Measurements from ENCODE around the gene GARIN3. TPM values are rescaled to one million over a fixed set of nuclear protein-coding genes. Genes with fewer than 3 reads are reported as not detected.

GARIN3 gene
- total and polyA plus RNA-seq, 2 donors (not counting 1 experiment from before 2014, with no cell fraction given) = not detected

- no peak for ATAC-seq (ENCODE audit: low read depth)
- Histone ChIP-seq H3K36me3 (replicated peaks in 1 of 2; ENCODE audit: control extremely low read depth in 1 of 2, control insufficient read depth in 1 of 2, extremely low read depth in 1 of 2, insufficient read depth in 2 of 2, low read length in 1 of 2) (no peaks in the 10 kb centered on the region), H4K20me1 (ENCODE audit: control insufficient read depth, insufficient read depth, low read length, poor library complexity, severe bottlenecking) (no peaks in the 10 kb centered on the region), H3K27ac (ENCODE audit: low read length in 2 of 2) (no peak overlapping the region), H3K9ac (ENCODE audit: low read length) (no peak overlapping the region), H3K9me3 (ENCODE audit: control extremely low read depth in 1 of 3, control insufficient read depth in 2 of 3, insufficient read depth in 1 of 3, low read length in 2 of 3) (no peaks in the 10 kb centered on the region), H3K79me2 (ENCODE audit: control insufficient read depth, insufficient read depth, low read length) (no peaks in the 10 kb centered on the region), H2AFZ (ENCODE audit: insufficient read depth, low read depth, low read length, poor library complexity, severe bottlenecking) (no peak overlapping the region), H3K27me3 (replicated peaks in 1 of 4; ENCODE audit: control extremely low read depth in 1 of 4, control insufficient read depth in 3 of 4, insufficient read depth in 4 of 4, low read length in 3 of 4) (no peaks in the 10 kb centered on the region), H3K4me3 (ENCODE audit: control extremely low read depth in 1 of 5, extremely low read depth in 1 of 5, insufficient read depth in 1 of 5, low read depth in 2 of 5, low read length in 4 of 5) (no peak overlapping the region), H3K4me1 (ENCODE audit: control insufficient read depth in 2 of 2, insufficient read depth in 2 of 2, low read length in 2 of 2) (no peaks in the 10 kb centered on the region), H3K4me2 (replicated peaks; ENCODE audit: low read depth, low read length, poor library complexity, severe bottlenecking) (no peak overlapping the region)
- intact Hi-C loops (cut with micrococcal nuclease) = no loop called here
- ChIA-PET POLR2A (no interaction called here), CTCF (no interaction called here)
- no peak for TF ChIP-seq EZH2 (IDR thresholded peaks at IDR 0.05; ENCODE audit: borderline replicate concordance, insufficient read depth, low read depth, low read length, poor library complexity, severe bottlenecking)
- TF ChIP-seq CTCF (IDR thresholded peaks at IDR 0.05) = no peak
- H3K9me3 Mint-ChIP-seq (ENCODE audit: insufficient read depth) = no peaks in the 10 kb centered on the region
- H3K27me3 Mint-ChIP-seq = no peaks in the 10 kb centered on the region
- WGBS (ENCODE audit: insufficient coverage) = 88% methylated on average over 4 of the region's 4 CpGs
- no peak for DNase-seq
- no peaks in the 10 kb centered on the region for H3K4me1 Mint-ChIP-seq
- no peak overlapping the region for H3K4me3 Mint-ChIP-seq
- H3K27ac Mint-ChIP-seq = no peak overlapping the region
Measured at GRCh38 chr5:157160001-157160400, 6.1 kb downstream of the GARIN3 start.

GRCh38 chr5:157159209-157159751, 6.8 kb downstream of the GARIN3 start:
- intact Hi-C loops (cut with micrococcal nuclease) = loop anchor here (10.0 kb wide), 1 partner anchor 46 kb away; no protein-coding TSS in a partner anchor
- DNase-seq (no peak), ATAC-seq (ENCODE audit: low read depth) (no peak)
- Histone ChIP-seq H3K9ac (ENCODE audit: low read length) (no peak overlapping the region), H3K4me2 (replicated peaks; ENCODE audit: low read depth, low read length, poor library complexity, severe bottlenecking) (no peak overlapping the region), H3K27ac (ENCODE audit: low read length in 2 of 2) (no peak overlapping the region), H3K79me2 (ENCODE audit: control insufficient read depth, insufficient read depth, low read length) (no peaks in the 10 kb centered on the region), H4K20me1 (ENCODE audit: control insufficient read depth, insufficient read depth, low read length, poor library complexity, severe bottlenecking) (no peaks in the 10 kb centered on the region), H2AFZ (ENCODE audit: insufficient read depth, low read depth, low read length, poor library complexity, severe bottlenecking) (no peak overlapping the region), H3K4me3 (ENCODE audit: control extremely low read depth in 1 of 5, extremely low read depth in 1 of 5, insufficient read depth in 1 of 5, low read depth in 2 of 5, low read length in 4 of 5) (no peak overlapping the region), H3K9me3 (ENCODE audit: control extremely low read depth in 1 of 3, control insufficient read depth in 2 of 3, insufficient read depth in 1 of 3, low read length in 2 of 3) (no peaks in the 10 kb centered on the region), H3K27me3 (replicated peaks in 1 of 4; ENCODE audit: control extremely low read depth in 1 of 4, control insufficient read depth in 3 of 4, insufficient read depth in 4 of 4, low read length in 3 of 4) (no peaks in the 10 kb centered on the region), H3K36me3 (replicated peaks in 1 of 2; ENCODE audit: control extremely low read depth in 1 of 2, control insufficient read depth in 1 of 2, extremely low read depth in 1 of 2, insufficient read depth in 2 of 2, low read length in 1 of 2) (no peaks in the 10 kb centered on the region), H3K4me1 (ENCODE audit: control insufficient read depth in 2 of 2, insufficient read depth in 2 of 2, low read length in 2 of 2) (no peaks in the 10 kb centered on the region)
- H3K27ac Mint-ChIP-seq = no peak overlapping the region
- WGBS (ENCODE audit: insufficient coverage) = 97% methylated on average over 5 of the region's 6 CpGs
- POLR2A ChIA-PET = no interaction called here
- no peaks in the 10 kb centered on the region for H3K27me3 Mint-ChIP-seq
- H3K9me3 Mint-ChIP-seq (ENCODE audit: insufficient read depth) = no peaks in the 10 kb centered on the region
- TF ChIP-seq CTCF (IDR thresholded peaks at IDR 0.05) (no peak), EZH2 (IDR thresholded peaks at IDR 0.05; ENCODE audit: borderline replicate concordance, insufficient read depth, low read depth, low read length, poor library complexity, severe bottlenecking) (no peak)
- H3K4me1 Mint-ChIP-seq = no peaks in the 10 kb centered on the region
- no peak overlapping the region for H3K4me3 Mint-ChIP-seq
- CTCF ChIA-PET = interaction anchor here (1.2 kb wide), 1 partner anchor 10 kb away, joined by 4 read pairs; no protein-coding TSS in a partner anchor

All from B cell (primary cell).